Stimulated activated CD8-positive, alpha-beta memory T cell treated with anti-CD3 and anti-CD28 coated beads, Interleukin-12 subunit alpha, Interleukin-12 subunit beta, amount 100 ng/mL, for 24 hours (primary cell): ENCODE results near the gene EPHA1.
"Not testable (repeated sequence)": the region's sequence is repeated elsewhere in the genome, so short reads cannot be mapped to it uniquely, and the experiment has no call there.

Source experiments
- DNase-seq: peaks from one replicate; pipeline ENCODE4 v3.0.0-alpha.2; 2020; ENCODE audit errors: extremely low read depth

The EPHA1 gene

DNA sequence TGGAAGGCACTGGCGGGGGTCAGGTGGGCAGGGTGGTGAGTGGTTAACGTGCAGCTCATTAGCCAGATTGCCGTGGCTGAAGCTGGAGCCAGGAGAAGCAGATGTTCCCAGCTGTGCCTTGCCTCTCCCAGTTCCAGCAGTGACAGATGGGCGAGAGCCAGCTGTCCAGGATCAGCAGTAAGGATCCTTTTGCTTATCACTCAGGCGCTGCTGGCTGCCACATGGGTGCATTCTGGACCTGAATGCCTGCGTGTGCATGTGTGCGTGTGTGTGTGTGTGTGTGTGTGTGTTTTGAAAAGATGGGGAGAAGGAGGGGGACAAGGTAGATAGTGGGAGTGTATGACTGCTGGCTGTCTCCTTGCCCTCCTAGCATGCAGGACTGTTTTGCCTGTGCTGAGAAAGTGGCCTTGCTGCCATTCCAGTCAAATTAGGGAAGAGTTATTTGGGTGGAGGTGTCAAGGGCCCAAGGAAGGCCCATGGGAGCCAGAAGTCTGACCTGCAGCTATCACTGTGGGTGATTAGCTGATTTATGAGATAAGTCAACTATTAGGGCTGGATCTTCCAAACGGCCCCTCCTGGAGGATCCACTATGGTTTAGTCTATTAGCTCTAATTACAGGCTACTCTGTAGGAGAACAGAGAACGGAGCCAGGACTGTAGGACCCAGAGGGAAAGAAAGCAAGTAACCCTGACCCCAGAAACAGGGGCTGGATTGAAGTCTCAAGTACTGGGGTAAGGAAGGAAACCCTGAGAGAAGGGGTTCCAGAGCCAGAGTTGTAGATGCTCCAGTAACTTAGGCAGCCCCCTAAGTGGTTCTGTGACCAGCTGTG is 3.3 kb downstream of the EPHA1 start:
- DNase-seq: no peak

DNA sequence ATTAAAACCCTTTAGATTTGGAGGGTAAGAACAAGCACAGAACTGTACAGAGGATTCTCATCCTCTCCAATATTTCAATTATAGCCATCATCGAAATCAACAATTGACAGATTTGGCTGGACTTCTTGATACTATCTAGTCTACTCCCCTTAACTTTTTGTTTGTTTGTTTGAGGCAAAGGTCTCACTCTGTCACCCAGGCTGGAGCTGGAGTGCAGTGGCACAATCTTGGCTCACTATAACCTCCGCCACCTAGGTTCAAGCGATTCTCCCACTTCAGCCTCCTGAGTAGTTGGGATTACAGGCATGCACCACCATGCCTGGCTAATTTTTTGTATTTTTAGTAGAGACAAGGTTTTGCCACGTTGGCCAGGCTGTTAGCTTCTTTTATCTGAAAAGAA is 6.4 kb downstream of the EPHA1 start:
- DNase-seq: not testable (repeated sequence)

DNA sequence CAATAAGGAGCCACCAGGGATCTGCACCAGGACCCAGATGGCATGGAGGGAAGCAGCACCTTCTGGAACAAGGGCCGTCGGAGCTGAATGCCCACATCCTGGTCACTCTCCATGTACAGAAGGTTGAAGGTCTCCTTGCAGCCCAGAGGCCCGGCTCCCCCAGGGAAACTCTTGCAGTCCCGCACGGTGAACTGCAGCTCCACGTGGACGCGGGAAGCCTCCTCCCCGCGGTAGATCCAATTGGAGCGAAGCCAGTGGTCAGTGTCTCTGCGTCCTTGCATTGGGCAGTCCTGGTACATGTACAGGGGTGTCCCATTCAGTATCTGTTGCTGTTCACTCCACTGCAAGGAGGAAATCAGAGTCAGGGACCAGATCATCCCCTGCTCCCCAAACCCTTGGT is 7.4 kb downstream of the EPHA1 start:
- DNase-seq: no peak

DNA sequence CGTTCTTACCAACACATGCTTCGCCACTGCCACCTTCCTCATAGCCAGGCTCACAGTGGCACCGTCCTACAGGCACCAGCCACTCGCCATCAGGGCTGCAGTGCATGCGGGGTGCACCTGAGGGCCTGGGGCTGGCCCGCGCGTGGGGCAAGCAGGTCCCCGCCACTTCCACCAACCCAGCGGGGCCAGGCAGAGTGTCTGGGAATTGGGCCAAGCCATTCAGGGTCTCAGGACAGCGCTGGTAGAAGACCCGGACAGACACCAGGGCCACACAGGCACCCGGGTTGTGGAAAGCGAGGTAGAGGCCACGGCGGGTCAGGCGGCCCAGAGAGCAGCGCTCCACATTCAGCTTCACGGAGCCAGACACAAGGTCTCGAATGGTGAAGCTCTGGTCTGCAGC is 9.0 kb downstream of the EPHA1 start:
- DNase-seq: no peak

DNA sequence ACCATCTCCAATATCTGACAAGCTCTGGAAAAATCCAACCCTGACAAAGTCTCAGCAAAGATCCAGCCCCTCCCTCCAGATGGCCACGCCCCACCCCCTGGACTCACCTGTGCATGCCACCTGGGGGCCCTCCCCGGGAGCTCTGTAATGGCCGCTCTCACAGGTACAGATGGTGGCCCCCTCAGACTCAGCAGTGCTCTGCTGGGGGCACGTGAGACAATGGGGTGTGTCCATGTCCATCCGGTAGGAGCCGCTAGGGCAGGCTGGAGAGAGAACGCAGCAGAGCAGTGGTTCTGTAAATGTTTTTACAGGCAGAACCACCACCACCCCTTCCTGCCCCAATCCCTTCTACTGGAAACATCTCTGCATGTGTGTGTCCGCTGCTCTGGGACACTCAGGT is 9.5 kb downstream of the EPHA1 start:
- DNase-seq: no peak

DNA sequence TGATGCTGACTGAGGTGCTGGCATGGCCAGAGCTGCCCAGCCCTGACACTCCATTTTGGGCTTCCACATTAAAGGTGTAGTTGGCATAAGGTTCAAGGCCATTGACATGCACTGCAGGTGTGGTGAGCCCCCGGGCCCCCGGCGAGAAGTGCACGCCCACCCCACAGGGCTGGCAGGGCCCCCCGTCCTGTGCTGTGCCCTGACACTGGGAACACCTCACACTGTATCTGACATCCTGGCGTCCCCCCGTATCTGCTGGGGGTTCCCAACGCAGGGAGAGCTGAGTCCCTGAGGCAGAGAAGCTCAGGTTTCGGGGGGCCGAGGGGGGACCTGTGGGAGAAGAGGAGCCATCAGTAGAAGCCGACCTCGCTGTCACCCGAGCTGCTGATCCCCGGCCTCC is 10.0 kb downstream of the EPHA1 start:
- DNase-seq: no peak

DNA sequence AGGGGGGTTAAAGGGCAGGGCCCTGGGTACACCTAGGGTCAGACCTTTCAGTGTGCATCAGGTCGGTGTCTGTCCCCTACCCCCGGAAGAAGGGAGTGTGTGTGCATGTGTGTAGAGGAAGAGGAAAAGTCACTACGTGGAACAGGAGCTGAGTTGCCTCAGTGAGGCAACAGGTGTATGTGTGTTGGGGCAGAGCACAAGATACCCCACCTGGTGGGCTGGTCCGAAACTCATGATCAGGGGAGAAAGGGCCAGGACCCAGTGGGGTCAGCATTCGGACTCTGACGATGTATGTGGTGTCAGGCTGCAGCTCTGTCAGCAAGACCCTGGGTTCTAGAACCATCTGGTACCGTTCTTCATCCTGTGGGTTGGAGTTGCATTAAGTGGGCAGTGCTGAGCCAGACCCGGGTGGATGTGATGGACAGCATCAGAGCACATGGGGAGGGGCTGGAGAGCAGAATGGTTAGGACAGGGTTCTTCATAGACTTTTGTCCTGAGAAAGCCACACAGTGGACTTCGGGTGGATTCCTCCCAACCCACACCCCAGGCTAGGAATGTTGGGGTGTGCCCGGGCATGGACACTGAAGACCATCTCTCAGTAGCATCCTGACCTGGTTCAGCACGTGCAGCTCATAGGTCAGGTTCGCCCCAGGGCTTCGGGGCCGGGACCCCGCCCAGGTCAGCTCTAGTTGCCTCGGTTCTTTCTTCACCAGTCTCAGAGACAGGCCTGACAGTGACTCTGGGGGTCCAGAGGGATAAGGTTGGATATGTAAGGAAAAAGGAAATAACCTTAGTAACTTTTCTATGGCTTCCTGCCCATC is 10.7 kb downstream of the EPHA1 start:
- no peak for DNase-seq

DNA sequence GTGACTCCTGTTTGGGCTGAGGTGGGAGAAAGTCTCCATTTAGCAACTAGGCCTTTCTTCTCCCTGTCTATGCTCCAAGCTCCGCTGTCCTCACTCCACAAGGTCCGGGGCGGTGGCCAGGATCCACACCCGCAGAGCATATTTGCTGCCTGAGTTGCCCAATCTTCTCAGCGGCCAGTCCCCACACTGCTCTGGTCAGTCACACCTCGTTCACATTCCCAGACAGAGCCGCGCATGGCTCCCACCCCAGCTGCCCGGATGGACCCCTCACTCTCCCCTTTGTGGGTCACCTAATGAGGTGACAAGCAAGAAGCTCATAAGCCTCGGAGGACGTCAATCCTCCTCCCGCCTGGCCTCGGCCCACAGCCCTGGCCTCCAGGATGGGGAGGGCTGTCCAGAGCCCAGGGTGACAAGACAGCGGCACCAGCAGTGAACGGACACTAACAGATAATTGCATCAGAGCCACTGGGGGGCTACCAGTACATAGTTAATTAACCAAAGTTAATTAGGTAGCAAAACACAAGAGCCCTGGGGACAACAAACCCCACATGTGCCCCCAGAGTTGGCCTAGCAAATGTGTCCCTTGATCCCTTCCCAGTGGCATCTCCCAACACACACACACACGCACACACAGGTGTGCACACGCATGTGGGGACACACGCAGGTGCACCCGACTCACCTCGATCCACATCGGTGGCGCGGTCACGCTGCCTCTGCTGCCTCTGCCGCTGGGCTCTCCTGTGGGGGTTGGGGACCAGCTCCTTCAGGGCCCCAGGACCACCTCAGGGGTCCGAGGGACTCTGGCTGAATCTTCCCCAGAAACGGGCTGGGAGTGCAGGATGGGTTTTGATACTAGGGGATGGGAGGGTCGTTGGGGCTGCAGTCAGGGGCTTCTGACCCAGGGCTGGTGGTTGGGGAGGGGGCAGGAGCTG is 11.8 kb downstream of the EPHA1 start:
- no peak for DNase-seq

DNA sequence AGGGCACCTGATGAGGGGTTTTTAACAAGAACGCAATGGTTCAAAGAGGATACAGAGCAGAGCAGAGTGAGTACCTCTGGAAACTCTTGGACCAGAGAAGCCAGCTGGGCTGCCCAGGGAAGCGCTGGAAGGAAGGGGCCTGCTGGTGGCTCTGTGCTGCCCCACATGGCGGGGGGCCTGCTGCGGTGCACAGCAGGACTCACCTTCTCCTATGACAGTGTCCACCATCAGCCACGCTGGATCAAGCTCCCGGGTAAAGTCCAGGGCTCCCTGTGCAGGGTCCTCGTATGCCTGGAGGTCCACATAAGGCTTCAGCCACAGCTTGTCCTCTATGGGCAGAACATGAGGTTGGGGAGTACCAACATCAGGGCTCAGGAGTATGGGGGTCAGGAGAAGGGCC is 12.5 kb downstream of the EPHA1 start:
- DNase-seq: no peak

DNA sequence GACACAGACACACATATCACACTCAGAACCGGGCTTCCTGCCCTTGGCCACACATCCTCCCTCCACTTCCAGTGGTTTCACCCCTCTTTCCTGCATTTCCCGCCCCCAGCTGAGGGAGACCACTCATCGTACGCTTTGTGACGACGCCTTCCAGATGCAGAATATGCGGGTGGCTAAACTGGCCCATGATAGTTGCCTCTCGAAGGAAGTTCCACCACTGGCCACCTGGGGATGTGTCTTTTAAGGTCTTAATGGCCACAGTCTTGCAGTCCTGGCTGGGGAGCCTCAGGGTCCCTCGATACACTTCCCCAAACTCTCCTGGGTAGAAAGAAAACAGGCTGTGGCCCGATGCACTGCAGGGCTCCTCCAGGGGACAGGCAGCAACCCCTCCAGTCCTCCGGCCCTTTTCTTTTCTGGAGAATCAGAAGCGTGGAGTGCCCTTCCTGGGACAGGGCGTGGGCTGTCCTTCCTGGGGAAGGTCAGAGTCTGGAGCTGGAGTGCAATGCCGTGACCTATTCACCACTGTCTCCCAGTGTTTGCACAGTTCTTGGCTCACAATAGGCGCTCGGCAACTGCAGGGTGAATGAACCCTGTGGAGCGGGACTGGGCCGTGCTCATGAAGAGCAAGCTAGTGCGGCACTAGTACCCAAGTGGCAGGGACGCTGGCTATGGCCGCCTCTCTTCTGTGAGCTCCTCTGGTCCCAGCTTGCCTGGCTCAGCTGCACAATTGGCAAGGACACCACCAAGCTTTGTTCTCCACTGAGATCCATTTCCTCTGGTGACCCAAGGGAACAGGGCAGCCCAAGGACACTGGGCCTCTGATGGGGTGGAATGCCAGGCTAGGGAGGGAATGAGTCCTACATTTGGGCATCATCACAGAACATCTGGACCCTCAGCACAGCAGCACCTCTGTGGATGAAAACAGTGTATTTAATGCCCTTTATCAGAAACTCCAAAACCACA is 13.2 kb downstream of the EPHA1 start:
- no peak for DNase-seq

DNA sequence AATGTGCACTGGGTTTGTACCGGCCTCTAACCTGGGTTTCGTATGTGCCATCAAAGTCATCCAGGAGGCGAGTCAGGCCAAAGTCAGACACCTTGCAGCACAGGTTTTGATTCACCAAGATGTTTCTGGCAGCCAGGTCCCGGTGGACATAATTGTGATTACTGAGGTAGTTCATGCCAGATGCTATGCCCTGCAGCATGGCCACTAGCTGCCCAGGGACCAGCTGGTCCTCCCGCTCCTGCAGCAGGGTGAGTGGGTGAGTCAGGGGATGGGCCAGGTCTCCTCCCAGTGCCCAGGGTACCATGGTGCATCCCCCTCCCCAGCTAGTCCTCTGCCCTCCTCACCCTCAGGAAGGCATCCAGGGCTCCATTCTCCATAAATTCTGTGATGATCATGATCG is 13.9 kb downstream of the EPHA1 start:
- DNase-seq: no peak

DNA sequence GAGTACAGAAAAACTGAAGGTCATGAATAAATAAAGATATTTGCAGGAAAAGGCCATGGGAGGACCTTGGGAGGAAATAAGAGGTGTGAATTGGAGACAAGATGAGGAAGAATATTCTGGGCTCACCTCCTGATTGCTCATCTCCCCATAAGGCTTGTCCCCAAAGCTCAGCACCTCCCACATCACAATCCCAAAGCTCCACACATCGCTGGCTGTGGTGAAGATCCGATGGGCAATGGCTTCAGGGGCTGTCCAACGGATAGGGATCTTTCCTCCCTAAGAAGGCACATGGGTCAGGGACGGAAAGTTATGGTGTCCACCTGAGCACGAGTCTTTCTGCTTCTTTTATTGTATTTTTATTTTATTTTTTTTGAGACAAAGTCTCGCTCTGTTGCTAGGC is 14.6 kb downstream of the EPHA1 start:
- DNase-seq: no peak

DNA sequence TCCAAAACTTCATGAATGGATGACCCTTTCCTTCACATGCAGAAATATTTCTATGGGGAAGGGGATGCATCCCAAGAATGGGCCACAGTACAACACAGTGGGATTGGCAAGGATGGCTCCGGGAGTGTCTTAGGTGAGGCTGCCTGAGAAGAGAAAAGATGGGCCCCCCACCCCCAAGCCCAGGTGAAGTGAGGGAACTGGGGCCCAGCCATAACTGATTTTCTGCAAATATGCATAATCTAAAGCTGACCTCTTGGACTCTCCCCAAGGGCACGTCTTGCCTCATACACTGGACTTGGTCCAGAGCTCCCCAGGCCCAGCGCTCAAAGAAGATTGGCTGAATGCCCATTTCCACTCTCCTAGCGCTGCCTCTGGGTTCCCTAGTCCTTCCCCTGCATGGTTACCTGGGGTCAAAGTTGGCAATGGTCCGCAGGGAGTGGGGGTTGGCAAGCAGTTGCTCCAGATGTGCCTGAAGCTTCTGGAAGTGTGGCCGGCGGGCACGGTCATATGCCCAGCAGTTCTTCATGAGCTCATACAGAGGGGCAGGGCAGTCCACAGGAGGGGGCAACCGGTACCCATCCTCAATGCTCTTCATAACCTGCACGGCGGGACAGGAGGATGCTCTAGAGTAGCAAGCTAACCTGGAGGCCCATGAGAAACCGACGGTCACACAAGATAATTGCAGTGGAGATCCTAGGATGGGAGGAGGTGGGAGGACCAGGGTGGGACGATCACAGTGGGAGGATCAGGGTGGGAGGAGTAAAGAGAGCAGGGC is 15.2 kb downstream of the EPHA1 start:
- DNase-seq: no peak

DNA sequence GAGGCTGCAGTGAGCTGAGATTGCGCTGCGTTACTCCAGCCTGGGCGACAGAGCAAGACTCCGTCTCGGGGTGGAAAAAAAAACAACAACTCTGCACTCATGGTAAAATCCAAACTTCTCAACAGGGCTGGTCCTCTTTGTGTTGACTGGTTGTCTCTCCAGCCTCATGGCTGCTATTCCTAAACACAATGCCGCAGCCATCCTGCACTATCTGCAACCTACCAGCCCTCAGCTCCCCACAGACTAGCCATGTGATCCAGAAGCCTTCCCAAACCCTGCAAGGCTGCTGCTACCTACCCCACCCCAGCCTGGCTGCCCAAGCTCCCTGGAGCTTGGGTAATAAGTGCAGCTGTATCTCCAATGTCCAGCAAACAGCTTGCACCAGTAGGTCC is 15.8 kb downstream of the EPHA1 start:
- no peak for DNase-seq

DNA sequence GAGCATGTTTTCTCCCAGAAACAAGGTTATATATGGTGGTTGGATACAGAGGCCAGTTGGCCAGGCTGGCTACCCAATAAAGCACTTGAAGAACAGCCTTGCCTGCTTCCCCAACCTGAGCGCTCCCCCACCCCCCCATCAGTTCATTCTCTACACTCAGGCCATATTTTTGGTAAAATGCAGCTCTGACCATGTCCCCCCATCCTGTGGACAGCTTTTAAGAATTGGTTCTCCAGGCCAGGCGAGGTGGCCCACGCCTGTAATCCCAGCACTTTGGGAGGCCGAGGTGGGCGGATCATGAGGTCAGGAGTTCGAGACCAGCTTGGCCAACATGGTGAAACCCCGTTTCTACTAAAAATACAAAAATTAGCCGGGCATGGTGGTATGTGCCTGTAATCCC is 16.2 kb downstream of the EPHA1 start:
- DNase-seq: not testable (repeated sequence)

DNA sequence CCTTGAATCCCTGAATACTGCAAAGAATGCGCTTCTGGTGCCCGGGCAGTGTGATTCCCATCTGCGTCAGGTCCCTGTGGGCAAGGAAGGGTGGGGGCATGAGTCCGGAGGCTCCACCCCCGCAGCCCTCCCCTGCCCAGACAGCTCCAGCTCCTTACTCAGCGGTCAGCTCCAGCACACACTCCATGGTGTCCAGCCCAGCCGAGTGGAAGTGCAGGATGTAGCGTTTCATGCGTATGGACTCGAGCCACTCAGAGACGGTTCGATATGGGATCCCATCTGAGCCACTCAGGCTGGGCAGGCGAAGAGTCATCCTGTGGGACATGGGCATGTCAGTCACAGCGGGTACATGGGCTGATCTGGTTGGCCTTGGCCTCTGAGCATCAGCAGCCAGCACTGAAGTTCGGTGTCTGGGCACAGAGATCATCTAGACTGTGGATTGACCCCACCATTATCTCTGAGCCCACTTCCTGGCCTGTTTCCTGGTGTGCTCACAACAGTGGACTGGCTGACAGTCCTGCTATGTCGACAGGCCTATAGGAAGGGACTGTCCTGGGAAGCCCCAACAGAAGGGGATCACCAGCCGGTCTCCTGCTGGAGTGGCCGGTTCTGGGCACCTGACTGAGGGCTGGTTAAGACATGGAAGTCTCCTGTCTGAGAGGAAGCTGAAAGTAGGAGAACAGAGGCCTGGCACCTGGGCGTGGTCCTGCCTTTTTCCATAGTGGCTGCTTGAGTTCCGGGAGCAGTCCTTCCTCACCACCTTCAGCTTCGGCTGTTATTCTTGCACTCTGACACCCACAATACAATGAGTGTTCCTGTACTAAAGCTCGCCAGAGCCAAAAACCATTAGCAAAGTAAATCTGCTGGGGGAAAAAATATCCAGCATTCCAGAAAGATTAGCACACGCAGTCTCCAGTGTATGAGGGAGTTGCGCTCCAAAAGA is 16.9 kb downstream of the EPHA1 start:
- DNase-seq: no peak

DNA sequence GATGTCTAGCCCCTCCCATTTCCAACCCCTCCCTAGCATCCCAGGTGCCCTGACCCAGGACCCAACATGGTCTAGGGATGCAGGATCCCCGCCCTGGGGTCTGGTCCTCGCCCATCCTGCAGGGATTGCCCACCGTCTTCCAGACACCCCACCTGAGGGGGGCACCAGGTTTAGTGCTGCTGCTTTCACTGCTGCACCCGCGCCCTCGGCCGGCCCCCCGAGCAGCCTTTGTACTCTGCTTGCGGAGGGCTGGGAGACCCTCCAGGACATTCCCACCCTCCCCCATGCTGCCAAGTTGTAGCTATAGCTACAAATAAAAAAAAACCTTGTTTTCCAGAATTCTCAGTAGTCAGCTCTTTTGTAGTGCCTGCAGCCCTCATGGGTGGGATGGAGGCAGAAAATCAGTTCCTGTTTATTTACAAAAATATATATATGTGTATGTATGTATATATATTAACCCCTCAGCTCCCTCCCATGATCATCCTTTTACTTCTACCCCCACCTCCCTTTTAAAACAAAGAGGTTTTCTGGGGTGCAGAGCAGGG is 17.8 kb downstream of the EPHA1 start:
- no peak for DNase-seq

DNA sequence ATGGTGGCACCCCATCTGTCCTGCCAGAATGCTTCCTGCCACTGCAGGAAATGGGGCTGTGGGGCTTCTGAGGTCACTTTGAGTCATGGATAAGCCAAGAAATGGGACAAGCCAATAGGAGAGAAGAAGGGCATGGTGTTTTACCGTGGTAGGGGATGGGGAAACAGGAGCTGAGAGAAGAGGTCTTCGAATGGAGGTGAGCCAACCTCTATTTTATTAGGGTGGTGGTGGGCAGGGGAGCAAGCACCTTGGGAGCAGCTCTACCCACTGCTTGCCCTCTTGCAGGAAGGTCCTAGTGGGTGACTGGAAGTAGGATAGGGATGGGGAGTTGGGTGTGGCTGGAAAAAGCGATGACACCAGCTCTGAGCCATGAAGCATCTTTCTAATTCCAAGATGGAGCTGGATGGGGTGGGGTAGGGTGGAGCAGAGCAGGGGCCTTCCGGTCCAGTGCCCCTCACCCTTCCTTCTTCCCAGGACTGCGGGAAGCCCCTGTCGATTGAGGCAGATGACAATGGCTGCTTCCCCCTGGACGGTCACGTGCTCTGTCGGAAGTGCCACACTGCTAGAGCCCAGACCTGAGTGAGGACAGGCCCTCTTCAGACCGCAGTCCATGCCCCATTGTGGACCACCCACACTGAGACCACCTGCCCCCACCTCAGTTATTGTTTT is 18.4 kb downstream of the EPHA1 start:
- no peak for DNase-seq
